IMR-90 (cell line): Measurements from ENCODE around the gene SLC15A1. TPM values are rescaled to one million over a fixed set of nuclear protein-coding genes. Genes with fewer than 3 reads are reported as not detected.
A peak's percentile ranks its signal among the peaks of the same experiment; 100 is the strongest.

Experiments
- ATAC-seq: fragments of 200-7000 bp; cut with Tn5 transposase; 2 replicates; pipeline ENCODE4 v1.9.1; 2020; ENCODE audit warnings: low read depth, mild to moderate bottlenecking, moderate library complexity
- BruUV-seq: library from RNA; stranded (reverse); fragments of 400-500 nt; replicated peaks from 2 replicates; lab custom pipeline; 2021; lab: Mats Ljungman, UMichigan
- CTCF ChIA-PET: fragments of 300-600 bp; formaldehyde crosslinking; extraction: SDS; loops from one replicate; lab custom pipeline; 2021; ENCODE audit warnings: antibody characterized with exemption; lab: Yijun Ruan, JAX
- POLR2A ChIA-PET: fragments of 300-600 bp; sonication (Branson Sonifier 250); formaldehyde crosslinking; loops from one replicate; lab custom pipeline; 2022; ENCODE audit warnings: antibody characterized with exemption; ENCODE audit not compliant: unreplicated experiment; lab: Charles Lee
- DNase-seq: peaks from one replicate; pipeline ENCODE4 v3.0.0; 2013
- H2AFZ ChIP-seq: replicated peaks from 2 replicates; pipeline ENCODE3; 2013; ENCODE audit warnings: low read length, mild to moderate bottlenecking; ENCODE audit not compliant: poor library complexity
- H2AK5ac ChIP-seq: 2 replicates; pipeline ENCODE4 v1.6.1; 2013; ENCODE audit warnings: low read depth, low read length, inconsistent platforms
- H2AK9ac ChIP-seq: replicated peaks from 2 replicates; pipeline ENCODE3; 2013; ENCODE audit warnings: mild to moderate bottlenecking, low read depth, low read length, moderate library complexity; ENCODE audit not compliant: poor library complexity
- H2BK120ac ChIP-seq: 2 replicates; pipeline ENCODE4 v1.6.1; 2013; ENCODE audit warnings: low read depth, low read length, inconsistent platforms
- H2BK15ac ChIP-seq: 3 replicates; pipeline ENCODE4 v1.6.1; 2013; ENCODE audit warnings: low read depth, low read length, inconsistent platforms
- H2BK20ac ChIP-seq: 2 replicates; pipeline ENCODE4 v1.6.1; 2013; ENCODE audit warnings: low read depth, mild to moderate bottlenecking, inconsistent platforms, low read length, moderate library complexity
- H2BK5ac ChIP-seq: 2 replicates; pipeline ENCODE4 v1.6.1; 2013; ENCODE audit warnings: mild to moderate bottlenecking, low read depth, low read length, inconsistent platforms; ENCODE audit not compliant: poor library complexity, severe bottlenecking
- H3K14ac ChIP-seq: replicated peaks from 2 replicates; pipeline ENCODE4 v1.6.1; 2013; ENCODE audit warnings: low read depth, low read length, inconsistent platforms
- H3K18ac ChIP-seq: 2 replicates; pipeline ENCODE4 v1.6.1; 2013; ENCODE audit warnings: low read depth, low read length, control low read depth
- H3K23ac ChIP-seq: 2 replicates; pipeline ENCODE4 v1.6.1; 2013; ENCODE audit warnings: low read depth, low read length, inconsistent platforms
- H3K27ac ChIP-seq: 2 replicates; pipeline ENCODE4 v1.5.1; 2013; ENCODE audit warnings: mild to moderate bottlenecking, control low read depth, low read length; ENCODE audit not compliant: insufficient read depth
- H3K27me3 ChIP-seq: 2 replicates; pipeline ENCODE4 v1.6.1; 2013; ENCODE audit warnings: low read length; ENCODE audit not compliant: control insufficient read depth, insufficient read depth
- H3K36me3 ChIP-seq: 2 replicates; pipeline ENCODE4 v1.6.1; 2013; ENCODE audit warnings: low read length, mixed read lengths; ENCODE audit not compliant: control insufficient read depth, insufficient read depth
- H3K4ac ChIP-seq: 2 replicates; pipeline ENCODE4 v1.6.1; 2013; ENCODE audit warnings: low read depth, low read length, inconsistent platforms
- H3K4me1 ChIP-seq: 2 replicates; pipeline ENCODE4 v1.6.1; 2013; ENCODE audit warnings: low read length, mixed read lengths; ENCODE audit not compliant: control insufficient read depth, insufficient read depth
- H3K4me2 ChIP-seq: 2 replicates; pipeline ENCODE4 v1.6.1; 2013; ENCODE audit warnings: low read depth, mild to moderate bottlenecking, control low read depth, low read length, moderate library complexity
- H3K4me3 ChIP-seq: 2 replicates; pipeline ENCODE4 v1.5.1; 2013; ENCODE audit warnings: low read depth, mild to moderate bottlenecking, control low read depth, low read length, moderate library complexity; ENCODE audit not compliant: insufficient read depth
- H3K56ac ChIP-seq: 2 replicates; pipeline ENCODE4 v1.6.1; 2013; ENCODE audit warnings: low read length, inconsistent platforms; ENCODE audit not compliant: insufficient read depth; ENCODE audit errors: extremely low read depth
- H3K79me1 ChIP-seq, 2 experiments: 2 replicates each; pipeline ENCODE4 v1.6.1; 2013; ENCODE audit warnings: low read length in 2 of 2, inconsistent platforms in 1 of 2, low read depth in 1 of 2
- H3K9ac ChIP-seq: 2 replicates; pipeline ENCODE4 v1.6.1; 2013; ENCODE audit warnings: low read depth, low read length, control low read depth
- H3K9me1 ChIP-seq: 2 replicates; pipeline ENCODE4 v1.6.1; 2013; ENCODE audit warnings: low read length, inconsistent platforms; ENCODE audit not compliant: insufficient read depth
- H3K9me3 ChIP-seq: 2 replicates; pipeline ENCODE4 v1.6.1; 2013; ENCODE audit warnings: low read length; ENCODE audit not compliant: control insufficient read depth, insufficient read depth
- H4K20me1 ChIP-seq: 2 replicates; pipeline ENCODE4 v1.6.1; 2013; ENCODE audit warnings: low read length, inconsistent platforms; ENCODE audit not compliant: insufficient read depth
- H4K5ac ChIP-seq: 2 replicates; pipeline ENCODE4 v1.6.1; 2013; ENCODE audit warnings: mild to moderate bottlenecking, low read depth, low read length, control low read depth
- H4K8ac ChIP-seq, 2 experiments: 2 replicates each; pipeline ENCODE4 v1.6.1; 2013; ENCODE audit warnings: low read depth in 2 of 2, low read length in 2 of 2, control low read depth in 1 of 2, inconsistent platforms in 1 of 2
- H4K91ac ChIP-seq: 2 replicates; pipeline ENCODE4 v1.6.1; 2013; ENCODE audit warnings: low read depth, low read length, inconsistent platforms; ENCODE audit not compliant: insufficient read depth
- MAFK ChIP-seq: IDR thresholded peaks from 2 replicates; pipeline ENCODE4 v1.6.1; 2012; ENCODE audit warnings: low read depth, low read length, improper control_type of control experiment
- MXI1 ChIP-seq: IDR thresholded peaks from 2 replicates; pipeline ENCODE4 v1.6.1; 2012; ENCODE audit warnings: low read depth, mild to moderate bottlenecking, low read length, moderate library complexity, borderline replicate concordance
- WGBS, 2 experiments: methylation state at CpG; one replicate each; pipeline versions ENCODE4 v1.1.5 to v1.1.7; 2013; ENCODE audit warnings: missing lambda C conversion rate in 2 of 2; ENCODE audit not compliant: insufficient read length in 1 of 2; ENCODE audit errors: extremely low coverage in 2 of 2; 5-methylcytosine and 5-hydroxymethylcytosine counted together
- dilution Hi-C: fragments of 300-500 bp; cut with HindIII; formaldehyde crosslinking; loops from one replicate; pipeline ENCODE4 v1.14.3; 2018; ENCODE audit warnings: low sequenced_read_pairs; ENCODE audit not compliant: unreplicated experiment
- in situ Hi-C: fragments of 300-500 bp; cut with MboI; formaldehyde crosslinking; loops from 3 replicates; pipeline ENCODE4 v1.14.3; 2019; ENCODE audit warnings: low sequenced_read_pairs, inconsistent platforms, mixed read lengths
- intact Hi-C: fragments of 100-400 bp; cut with micrococcal nuclease; formaldehyde crosslinking; loops from 2 replicates; pipeline ENCODE4 v1.10.0; 2022
- polyA plus RNA-seq, 3 experiments: library from polyadenylated mRNA; depleted of rRNA; stranded (reverse); fragments of >200 nt; gene quantifications; 2 replicates each; pipeline ENCODE4 v1.2.3, GENCODE V29; 2012; ENCODE audit warnings: low replicate concordance in 1 of 3
- total RNA-seq: library from RNA; depleted of rRNA; stranded (reverse); fragments of >200 nt; gene quantifications from 2 replicates; pipeline ENCODE4 v1.2.3, GENCODE V29; 2012
- TF ChIP-seq, protein P1 (sequence below): conservative IDR thresholded peaks from 2 replicates; pipeline ENCODE4 v1.5.1; 2012; ENCODE audit warnings: mild to moderate bottlenecking, low read depth, low read length, improper control_type of control experiment

Gene SLC15A1
- total and polyA plus RNA-seq, 2 of the 4 experiments (the other 2 are of a cell fraction): not detected

DNA sequence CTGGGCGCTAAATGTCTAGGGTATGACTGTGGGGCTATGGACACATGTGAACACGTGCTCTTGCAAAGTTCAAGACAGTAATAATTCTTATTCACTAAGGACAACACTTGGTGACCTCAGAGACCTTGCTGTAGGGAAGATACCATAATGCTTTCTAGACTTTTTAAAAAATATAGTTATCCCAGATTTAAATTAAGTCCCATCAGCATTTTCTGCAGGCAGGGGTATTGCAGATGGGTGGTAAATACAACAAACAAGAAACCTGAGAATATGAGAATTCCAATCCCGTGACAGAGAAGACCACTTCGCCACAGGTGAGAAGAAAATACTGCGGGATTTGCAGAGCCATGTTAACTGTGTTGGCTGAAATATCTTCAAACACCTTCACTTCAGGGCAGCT, 65.2 kb downstream of the SLC15A1 start:
- POLR2A ChIA-PET: no interaction called here
- DNase-seq: no peak

More for the DNA sequence above, 65.2 kb downstream of the SLC15A1 start:
- Histone ChIP-seq H2AFZ (no peak overlapping the region), H2AK9ac (no peak overlapping the region), H2BK15ac (no peak overlapping the region), H2BK20ac (no peak overlapping the region), H4K5ac (no peak overlapping the region), H3K4ac (no peak overlapping the region), H2AK5ac (no peak overlapping the region), H3K79me1 (no peaks in the 10 kb centered on the region), H3K4me1 (no peaks in the 10 kb centered on the region), H3K36me3 (no peaks in the 10 kb centered on the region), H3K27ac (no peak overlapping the region), H3K27me3 (peaks cover 16% of the 10 kb centered on the region), H3K18ac (no peak overlapping the region), H4K91ac (no peak overlapping the region), H3K23ac (no peak overlapping the region), H3K56ac (no peak overlapping the region), H3K14ac (no peak overlapping the region), H4K20me1 (no peaks in the 10 kb centered on the region), H3K9me3 (no peaks in the 10 kb centered on the region), H3K4me3 (no peak overlapping the region), H3K9ac (no peak overlapping the region), H3K4me2 (no peak overlapping the region), H3K9me1 (peaks cover 4% of the 10 kb centered on the region; the same call in 1 of the 2 replicates), H2BK5ac (no peak overlapping the region), H4K8ac (no peak overlapping the region), H2BK120ac (no peak overlapping the region)
- no TSS peak for BruUV-seq
- peak; percentile 50 for TF ChIP-seq MAFK
- no peak for TF ChIP-seq MXI1
- TF ChIP-seq, protein P1, sequence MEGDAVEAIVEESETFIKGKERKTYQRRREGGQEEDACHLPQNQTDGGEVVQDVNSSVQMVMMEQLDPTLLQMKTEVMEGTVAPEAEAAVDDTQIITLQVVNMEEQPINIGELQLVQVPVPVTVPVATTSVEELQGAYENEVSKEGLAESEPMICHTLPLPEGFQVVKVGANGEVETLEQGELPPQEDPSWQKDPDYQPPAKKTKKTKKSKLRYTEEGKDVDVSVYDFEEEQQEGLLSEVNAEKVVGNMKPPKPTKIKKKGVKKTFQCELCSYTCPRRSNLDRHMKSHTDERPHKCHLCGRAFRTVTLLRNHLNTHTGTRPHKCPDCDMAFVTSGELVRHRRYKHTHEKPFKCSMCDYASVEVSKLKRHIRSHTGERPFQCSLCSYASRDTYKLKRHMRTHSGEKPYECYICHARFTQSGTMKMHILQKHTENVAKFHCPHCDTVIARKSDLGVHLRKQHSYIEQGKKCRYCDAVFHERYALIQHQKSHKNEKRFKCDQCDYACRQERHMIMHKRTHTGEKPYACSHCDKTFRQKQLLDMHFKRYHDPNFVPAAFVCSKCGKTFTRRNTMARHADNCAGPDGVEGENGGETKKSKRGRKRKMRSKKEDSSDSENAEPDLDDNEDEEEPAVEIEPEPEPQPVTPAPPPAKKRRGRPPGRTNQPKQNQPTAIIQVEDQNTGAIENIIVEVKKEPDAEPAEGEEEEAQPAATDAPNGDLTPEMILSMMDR: no peak
- 20% methylated on average over 2 of the region's 5 CpGs; no CpG with 5 or more reads in 1 of the 2 experiments for WGBS, 2 experiments
- intact Hi-C loops (no loop called here), dilution Hi-C loops (no loop called here), in situ Hi-C loops (no loop called here)
- CTCF ChIA-PET: no interaction called here
- no peak for ATAC-seq
